PC-3 (cell line): ENCODE results near the gene METTL16.

Experiments
- EZH2 ChIP-seq: fragments of 300-600 bp; sonication (generic); IDR thresholded peaks from one replicate; pipeline ENCODE4 v1.6.1; 2017; ENCODE audit warnings: antibody characterized with exemption, mild to moderate bottlenecking, low read length; ENCODE audit not compliant: unreplicated experiment
- TF ChIP-seq, protein P1 (sequence below): fragments of 300-600 bp; sonication (generic); conservative IDR thresholded peaks from 2 replicates; pipeline ENCODE4 v1.5.1; 2017; ENCODE audit warnings: antibody characterized with exemption, low read depth, mild to moderate bottlenecking, low read length

GRCh38 chr17:2410951-2411350 is 100.7 kb downstream of the METTL16 start:
- TF ChIP-seq, protein P1, sequence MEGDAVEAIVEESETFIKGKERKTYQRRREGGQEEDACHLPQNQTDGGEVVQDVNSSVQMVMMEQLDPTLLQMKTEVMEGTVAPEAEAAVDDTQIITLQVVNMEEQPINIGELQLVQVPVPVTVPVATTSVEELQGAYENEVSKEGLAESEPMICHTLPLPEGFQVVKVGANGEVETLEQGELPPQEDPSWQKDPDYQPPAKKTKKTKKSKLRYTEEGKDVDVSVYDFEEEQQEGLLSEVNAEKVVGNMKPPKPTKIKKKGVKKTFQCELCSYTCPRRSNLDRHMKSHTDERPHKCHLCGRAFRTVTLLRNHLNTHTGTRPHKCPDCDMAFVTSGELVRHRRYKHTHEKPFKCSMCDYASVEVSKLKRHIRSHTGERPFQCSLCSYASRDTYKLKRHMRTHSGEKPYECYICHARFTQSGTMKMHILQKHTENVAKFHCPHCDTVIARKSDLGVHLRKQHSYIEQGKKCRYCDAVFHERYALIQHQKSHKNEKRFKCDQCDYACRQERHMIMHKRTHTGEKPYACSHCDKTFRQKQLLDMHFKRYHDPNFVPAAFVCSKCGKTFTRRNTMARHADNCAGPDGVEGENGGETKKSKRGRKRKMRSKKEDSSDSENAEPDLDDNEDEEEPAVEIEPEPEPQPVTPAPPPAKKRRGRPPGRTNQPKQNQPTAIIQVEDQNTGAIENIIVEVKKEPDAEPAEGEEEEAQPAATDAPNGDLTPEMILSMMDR: no peak
- TF ChIP-seq EZH2: no peak
